NK-92 (cell line): Measurements from ENCODE around the gene SYNCRIP.
"Not testable (repeated sequence)": the region's sequence is repeated elsewhere in the genome, so short reads cannot be mapped to it uniquely, and the experiment has no call there.

Experiments used
- DNase-seq: peaks from one replicate; lab custom pipeline; 2025; ENCODE audit not compliant: unreplicated experiment; lab: John Stamatoyannopoulos, UW

Gene SYNCRIP

GRCh38 chr6:85642774-85643536 is at the start of gene SYNCRIP:
TSS of gene SYNCRIP (minus strand) at chr6:85642886. CDS start at chr6:85641439, 1,447 bp downstream.
- DNase-seq: peak; percentile 86

GRCh38 chr6:85691478-85691877 is 48.8 kb upstream of the SYNCRIP start:
- DNase-seq: no peak

- DNase-seq: no peak
Observed at GRCh38 chr6:85690071-85690470, 47.4 kb upstream of the SYNCRIP start.

GRCh38 chr6:85685713-85686112 is 43.0 kb upstream of the SYNCRIP start:
- DNase-seq: no peak

- no peak for DNase-seq
Observed at GRCh38 chr6:85684809-85685171, 42.1 kb upstream of the SYNCRIP start.

DNA sequence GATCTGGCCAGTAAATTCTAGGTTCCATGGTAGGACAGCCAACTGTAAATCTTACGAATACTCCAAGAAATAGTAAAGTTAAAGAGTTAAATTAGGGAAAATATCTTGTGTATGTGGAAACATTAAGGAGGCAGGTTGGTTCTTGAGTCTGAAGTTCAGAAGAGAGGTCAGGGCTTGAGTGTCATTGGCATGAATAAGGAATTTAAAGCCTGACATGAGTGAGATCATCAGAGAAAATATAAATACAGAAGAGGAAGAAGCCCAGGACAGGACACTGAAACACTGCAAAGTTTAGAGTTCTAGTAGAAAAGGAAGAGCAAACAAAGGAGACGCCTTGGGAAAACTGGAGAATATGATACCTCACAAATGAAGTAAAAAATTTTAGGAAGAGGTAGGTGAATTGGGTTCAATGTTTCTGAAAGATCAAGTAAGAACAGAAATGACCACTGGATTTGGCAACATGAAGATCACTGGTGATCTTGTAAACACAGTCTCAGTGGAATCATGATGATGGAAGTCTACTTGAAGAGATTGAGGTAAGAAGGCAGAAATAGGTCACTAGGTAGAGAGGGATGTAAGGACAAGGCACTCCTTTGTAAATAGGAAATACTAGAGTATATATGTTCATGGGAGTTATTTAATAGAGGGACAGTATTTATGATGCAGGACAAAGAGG is 41.6 kb upstream of the SYNCRIP start:
- DNase-seq: no peak

DNA sequence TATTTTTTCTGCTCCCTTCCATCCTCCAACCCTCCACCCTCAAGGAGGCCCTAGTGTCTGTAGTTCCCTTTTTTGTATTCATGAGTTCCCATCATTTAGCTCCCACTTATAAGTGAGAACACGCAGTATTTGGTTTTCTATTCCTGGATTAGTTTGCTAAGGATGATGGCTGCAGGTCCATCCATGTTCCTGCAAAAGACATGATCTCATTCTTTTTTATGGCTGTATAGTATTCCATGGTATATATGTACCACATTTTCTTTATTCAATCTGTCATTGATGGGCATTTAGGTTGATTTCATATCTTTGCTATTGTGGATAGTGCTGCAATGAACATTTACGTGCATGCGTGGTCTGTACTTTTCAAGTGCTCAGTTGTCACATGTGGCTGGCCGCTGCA is 39.2 kb upstream of the SYNCRIP start:
- not testable (repeated sequence) for DNase-seq

DNA sequence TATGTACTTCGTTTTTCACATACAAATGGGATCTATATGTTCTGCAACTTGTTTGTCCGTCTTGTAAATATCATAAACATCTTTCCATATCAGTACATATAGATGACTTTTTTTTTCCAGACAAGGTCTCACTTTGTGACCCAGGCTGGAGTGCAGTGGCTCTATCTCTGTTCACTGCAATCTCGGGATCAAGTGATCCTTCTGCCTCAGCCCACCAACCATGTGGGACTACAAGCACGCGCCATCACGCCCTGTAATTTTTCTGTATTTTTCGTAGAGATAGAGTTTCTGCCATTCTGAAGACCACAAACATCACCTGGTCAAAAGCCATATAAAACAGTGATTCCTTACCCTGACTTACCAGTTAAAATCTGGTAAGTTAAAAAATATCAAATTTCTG is 37.7 kb upstream of the SYNCRIP start:
- no peak for DNase-seq

- no peak for DNase-seq
Observed at GRCh38 chr6:85679445-85680123, 36.9 kb upstream of the SYNCRIP start.

DNA sequence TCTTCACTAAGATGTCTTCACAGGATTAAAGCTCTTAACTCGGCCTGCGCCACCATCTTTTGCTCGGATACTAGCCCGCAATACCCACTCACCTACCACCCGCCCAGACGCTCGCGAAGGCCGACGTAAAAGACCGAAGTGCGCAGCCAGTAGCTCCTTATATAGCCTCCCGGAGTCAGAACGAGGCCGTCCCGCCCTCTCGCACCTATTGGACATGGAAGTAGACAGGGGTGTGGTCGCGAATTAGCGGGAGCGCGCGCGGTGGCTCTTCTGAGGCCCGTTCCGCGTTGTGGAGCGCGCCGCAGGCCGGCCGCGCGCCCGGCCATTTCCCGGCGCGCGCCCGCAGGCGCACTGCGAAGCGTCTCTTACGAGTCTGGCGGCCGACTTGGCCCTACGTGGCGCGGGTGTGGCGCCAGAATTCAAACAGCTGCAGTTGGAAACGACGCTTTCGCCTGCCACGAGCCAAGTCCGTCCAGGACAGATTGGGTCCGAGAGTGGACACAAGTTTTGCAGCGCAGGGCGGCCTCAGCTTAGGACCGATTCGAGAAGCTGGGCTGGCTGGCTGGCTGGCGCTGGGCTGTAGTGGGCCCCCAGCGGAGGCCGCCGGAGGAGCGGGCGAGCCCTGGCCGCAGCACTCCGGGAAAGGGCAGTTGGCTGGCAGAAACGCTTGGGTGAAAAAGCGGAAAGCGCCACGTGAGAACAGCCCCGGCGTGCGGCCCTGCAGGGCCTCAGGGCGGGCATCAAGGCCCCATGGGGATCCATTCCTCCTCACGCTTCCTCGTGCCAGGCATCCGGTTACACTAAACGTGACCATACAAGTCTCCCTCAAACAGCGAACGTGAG is 36.1 kb upstream of the SYNCRIP start:
- peak; percentile 84 for DNase-seq

GRCh38 chr6:85678026-85678601 is 35.4 kb upstream of the SYNCRIP start:
- DNase-seq: no peak

GRCh38 chr6:85677234-85677956 is 34.7 kb upstream of the SYNCRIP start:
- no peak for DNase-seq

DNA sequence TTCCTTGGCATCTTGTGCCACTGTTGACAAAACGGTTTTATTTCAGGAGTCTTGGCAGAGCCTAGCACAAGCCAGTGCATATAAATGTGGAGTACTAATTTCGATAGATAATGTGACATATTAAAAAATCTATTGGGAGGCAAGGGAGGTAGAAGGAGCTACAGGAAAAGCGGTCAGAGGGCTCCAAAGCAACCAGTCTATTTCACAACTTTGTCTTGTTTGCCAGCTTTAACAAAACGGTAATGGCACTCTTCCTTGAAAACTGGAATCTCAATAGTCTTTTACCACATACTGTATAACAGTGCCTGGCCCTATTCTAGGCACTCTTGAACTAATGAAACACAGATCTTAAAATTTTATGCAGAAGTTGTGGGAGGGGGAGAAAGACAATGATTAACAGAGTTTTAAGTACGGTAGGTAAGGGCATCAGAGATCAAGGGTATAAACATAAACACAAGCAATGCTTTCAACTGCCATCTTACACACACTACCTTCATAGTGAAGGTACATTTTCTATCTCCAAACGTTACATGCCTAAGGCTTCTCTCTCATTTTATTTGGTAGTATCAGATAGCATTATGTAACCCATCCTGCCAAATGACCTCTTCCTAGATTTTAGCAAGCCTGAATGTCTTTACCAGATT is 33.5 kb upstream of the SYNCRIP start:
- no peak for DNase-seq

DNA sequence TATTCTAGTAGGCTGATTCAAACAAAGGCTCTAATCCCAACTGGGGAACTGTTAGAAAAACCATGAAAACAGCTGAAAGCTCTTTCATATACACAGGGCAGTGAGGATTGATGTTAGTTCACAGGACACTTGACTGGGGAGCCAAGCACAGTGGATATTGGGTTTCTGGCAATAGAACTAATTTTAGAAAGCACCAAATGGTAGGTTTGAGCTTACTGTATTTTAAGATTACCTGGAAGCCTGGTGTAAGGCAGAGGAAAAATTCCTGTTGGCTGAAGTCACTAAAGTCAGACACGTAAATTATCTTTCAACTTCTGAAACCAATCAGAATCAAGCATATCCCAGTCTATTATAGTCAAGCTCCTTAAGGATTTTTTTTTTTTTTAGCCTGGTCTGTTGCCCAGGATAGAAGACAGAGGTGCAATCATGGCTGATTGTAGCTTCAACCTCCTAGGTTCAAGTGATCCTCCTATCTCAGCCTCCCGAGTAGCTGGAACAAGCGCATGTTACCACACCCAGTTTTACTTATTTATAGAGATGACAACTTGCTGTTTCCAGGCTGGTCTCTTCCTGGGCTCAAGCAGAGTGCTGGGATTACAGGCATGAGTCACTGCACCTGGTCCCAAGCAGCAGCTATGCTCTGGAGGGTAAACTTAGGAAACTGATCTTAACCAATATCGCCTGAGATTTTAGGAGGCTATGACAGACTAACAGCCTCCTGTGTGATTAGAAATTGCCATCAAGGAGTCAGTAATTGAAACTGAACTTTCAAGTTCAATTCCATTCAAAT is 32.5 kb upstream of the SYNCRIP start:
- DNase-seq: no peak

DNA sequence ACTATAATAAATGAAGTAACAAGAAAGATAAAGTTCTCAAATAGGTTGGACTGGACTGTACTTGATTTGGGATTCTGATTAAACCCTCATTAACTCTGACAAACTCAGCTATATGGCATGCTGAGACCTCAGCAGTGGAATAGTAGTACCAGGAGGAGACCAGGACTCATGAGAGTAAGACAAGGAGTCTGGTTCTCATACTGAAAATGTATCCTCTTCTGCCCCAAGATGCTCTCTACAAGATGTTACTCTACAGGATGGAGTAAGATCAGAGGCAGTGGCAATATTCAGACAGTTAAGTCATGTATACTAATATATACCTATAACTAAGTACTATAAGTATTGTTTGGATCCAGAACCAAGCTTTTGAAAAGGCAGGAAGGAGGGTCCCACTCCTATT is 31.9 kb upstream of the SYNCRIP start:
- DNase-seq: no peak

DNA sequence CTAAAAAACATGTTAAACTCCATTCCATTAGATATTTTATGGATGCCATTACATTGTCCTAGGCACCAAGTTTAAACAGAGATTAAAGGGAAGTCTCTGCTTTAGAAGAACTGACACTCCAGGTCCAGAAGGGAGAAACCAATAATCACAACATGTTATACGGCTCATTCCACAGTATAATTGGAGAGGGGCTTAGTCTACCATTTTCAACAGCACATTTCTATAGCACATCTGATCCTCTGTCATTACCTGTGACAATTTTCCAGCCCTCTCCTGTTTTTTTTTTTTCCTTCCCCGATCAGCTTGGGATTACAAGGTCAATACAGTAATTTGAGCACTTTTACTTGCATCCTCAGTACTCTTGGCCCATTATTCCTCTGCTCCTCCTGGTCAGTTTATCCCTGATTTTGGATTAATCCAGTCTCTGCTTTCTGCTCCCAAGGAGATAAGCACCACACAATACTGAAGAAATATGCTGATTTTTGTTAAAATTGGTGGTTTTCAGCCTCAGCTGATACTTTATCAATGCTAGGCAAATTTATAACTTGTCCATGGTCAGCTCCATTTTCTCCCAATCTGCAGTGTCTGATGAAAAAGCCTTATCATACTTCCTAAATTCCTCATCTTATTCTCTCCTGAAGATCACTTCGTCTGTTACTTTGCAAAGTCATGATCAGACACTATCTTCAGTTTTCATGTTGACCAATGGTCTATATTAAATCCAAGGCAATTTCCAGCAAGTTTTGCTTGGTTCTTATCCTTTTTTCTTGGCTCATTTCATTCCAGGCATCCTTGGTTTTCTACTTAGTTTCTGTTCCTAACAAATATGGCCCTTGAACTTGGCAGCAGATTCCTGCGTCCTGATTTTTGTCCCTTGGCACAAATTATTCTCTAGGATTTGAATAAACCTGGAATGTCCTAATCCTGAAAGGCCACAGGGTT is 30.8 kb upstream of the SYNCRIP start:
- no peak for DNase-seq

DNA sequence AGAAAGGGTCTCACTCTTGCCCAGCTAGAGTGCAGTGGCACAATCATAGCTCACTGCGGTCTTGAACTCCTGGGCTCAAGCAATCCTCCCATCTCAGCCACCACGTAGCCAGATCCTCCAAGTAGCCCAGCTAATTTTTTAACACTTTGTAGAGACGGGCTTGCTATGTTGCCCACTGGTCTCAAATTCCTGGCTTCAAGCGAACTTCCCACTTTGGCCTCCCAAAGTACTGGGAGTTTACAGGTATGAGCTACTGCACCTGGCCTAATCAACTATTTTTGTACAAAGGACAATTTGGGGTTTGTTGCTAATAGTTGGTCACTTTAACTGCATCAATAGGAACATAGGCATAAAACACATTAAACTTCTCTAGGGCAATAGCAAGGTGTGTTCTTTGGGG is 29.9 kb upstream of the SYNCRIP start:
- DNase-seq: no peak

DNA sequence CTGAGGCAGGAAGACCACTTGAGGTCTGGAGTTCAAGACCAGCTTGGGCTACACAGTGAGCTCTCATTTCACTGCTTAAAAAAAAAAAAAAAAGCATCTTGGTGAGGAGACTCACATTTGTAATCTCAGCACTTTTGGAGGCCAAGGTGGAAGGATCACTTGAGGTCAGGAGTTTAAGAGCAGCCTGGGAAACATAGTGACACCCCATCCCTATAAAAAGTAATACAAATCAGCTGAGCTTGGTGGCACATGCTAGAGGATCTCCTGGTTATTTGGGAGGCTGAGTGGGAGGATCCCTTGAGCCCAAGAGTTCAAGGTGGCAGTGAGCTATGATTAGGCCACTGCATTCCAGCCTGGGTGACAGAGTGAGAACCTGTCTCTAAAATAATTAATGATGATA is 29.4 kb upstream of the SYNCRIP start:
- DNase-seq: no peak
